DMS 273 treated with DMSO at 0.1 percent for 48 hours (cell line): ENCODE results near the gene POLDIP3.

Experiments
- DNase-seq: peaks from one replicate; lab custom pipeline; 2025; lab: John Stamatoyannopoulos, UW

Gene POLDIP3

DNA sequence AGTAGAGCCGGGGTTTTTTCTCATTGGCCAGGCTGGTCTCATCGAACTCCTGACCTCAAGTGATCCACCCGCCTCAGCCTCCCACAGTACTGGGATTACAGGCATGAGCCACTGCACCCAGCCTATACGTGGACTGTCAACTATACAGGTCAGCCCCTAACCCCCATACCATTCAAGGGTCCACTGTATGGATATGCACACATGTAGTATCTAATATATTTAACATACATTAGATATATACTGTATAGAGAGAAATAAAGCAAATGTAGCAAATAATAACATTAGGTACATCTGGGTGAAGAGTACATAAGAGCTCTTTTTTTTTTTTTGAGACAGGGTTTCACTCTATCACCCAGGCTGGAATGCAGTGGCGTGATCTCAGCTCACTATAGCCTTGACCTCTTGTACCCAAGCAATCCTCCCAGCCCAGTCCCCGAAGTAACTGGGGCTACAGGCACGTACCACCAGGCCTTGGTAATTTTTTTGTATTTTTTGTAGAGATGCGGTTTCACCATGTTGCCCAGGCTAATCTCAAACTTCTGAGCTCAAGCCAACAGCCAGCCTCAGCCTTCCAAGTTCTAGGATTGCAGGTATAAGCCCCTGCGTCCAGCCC is 27.2 kb upstream of the POLDIP3 start:
- no peak for DNase-seq

DNA sequence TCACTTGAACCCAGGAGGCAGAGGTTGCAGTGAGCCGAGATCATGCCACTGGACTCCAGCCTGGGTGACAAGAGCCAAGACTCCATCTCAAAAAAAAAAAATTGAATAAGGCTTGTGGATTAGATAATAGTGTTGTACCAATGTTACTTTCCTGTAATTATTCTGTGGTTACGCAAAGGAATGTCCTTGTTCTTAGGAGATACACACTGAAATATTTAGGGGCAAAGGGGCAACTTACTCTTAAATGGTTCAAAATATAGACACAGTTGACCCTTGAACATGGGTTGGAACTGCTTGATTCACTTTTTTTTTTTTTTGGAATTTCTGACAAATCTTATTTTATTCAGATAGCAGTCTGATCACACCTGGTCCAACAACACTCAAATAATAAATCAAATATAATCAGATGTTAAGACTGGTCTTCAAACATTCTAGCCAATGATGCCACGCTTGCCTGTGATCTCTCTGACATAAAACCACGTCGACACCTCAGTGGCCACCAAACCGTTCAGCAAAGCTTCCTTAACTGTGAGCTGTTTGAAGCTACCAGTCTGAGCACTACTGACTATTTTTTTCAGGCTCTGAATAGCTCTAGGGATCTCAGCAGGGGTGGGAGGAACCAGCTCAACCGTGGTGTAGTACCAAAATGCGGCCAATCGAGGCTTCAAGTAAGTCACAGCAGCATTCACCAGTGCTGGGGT is 25.0 kb upstream of the POLDIP3 start:
- no peak for DNase-seq

DNA sequence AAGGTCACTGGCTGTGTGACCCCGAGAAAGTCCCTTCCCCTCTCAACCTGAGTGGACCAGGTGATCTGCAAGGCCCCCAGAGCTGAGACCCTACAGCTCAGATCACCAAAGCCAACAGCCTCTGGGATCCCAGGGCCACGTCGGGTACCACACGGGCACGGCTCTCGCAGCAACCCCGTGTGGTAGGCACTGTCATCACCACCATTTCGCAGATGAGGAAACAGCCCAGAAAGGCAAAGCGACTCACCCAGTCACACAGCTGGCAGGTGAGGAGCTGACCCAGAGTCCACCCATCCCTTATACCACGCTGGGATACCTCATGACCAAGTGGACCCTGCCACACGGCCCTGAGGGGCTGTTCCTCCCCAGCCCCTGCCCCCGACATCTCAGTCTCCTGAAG is 22.9 kb upstream of the POLDIP3 start:
- DNase-seq = no peak

DNA sequence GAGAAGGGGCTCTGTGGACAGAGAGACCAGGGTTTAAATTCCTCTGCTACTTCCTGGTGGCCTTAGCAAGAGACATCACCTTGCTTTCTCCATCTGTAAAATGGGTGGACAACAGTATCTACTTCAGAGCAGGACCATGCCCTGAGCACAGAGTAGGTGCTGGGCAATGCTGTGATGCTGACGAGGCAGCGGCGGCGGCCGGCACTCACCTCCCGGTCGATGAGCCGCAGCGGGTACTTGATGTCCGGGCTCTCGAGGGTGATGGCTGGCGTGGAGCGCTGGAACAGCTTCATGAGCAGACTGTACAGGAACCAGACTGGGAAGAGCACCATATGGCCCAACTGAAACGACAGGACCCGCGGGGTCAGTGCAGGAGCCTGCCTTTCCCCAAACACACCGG is 21.8 kb upstream of the POLDIP3 start:
- DNase-seq = no peak

DNA sequence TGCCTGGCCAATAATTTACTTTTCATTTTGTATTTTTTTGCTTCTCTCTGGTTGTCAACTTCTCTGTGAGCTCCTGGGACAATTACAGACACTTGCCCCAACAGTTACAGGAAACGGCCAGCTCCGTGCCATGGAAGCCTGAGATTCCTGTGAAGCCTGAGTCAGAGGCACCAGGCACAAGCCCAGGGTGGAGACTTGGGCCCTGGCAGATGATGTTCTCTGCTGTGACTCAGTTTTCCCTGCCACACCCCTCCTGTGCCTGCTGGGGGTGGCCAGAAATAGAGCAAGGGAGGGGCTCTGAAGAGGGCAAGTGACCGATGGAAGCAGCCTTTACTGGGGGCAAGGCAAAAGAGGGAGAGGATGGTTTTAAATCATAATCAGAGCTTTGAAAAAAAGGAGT is 20.8 kb upstream of the POLDIP3 start:
- DNase-seq = no peak

DNA sequence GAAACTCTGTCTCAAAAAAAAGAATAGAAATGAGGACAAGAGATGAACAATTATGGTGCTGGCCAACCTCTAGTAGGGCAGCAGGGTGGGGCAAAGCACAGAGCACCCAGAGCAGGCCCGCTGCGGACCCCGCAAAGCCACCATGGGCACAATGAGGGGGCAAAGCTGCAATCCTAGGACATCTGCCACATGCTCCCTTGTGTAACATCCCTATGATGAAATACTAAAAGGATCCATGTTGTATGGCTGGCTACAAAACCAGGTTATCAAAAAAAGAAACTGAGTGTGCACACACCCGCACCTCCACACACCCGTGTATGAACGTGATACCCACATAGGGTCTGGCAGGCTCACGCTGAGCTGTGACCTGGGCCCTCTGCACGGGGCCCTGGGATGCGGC is 18.3 kb upstream of the POLDIP3 start:
- no peak for DNase-seq

DNA sequence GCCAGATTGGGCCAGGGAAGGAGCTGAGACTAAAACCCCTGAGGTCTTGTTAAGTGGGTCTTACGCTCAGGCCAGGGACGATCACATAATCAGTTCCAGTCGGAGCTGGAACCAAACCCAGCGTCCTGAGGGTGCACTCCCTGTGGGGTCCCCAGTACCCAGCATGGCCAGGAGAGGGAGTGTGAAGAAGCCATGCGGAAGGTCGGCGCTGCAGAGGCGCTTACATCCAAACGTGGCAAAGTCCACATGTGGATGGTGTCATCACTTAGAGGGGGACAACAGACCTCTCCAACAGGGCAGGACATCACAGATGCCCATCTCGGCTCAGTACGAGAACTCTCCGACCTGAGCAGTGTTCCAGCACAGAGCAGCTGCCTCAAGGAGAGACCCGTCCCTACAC is 17.4 kb upstream of the POLDIP3 start:
- no peak for DNase-seq

DNA sequence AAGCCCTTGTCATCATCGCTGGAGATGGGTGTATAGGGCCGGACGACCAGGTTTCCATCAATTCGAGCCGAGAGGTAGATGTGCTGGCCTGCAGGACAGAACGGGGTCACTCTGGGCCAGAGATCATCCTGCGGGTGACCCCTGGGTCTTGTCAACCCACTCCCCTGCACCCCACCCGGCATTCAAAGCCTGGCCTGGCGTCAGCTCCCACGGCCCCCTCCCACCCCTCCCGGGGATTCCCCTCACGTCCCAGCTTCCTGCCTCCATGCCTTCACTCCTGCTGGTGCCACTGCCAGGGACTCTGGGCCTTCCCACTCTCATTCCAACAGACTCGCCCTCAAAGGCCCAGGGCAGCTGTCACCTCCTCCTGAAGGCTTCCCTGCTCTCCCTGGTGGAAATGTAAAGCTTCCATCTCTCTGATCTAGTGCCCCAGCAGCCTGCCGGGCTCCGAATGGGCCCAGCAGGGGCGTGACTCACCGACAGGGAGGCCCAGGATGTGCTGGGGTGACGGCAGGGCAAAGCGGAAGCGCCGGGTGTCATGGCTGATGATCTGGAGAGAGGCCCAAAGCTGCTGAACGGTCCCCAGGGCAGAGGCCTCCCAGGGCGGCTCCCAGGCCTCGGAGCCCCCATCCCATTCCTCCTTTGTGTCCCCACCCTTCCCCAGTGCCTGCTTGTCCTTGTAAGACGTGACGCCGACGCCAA is 16.4 kb upstream of the POLDIP3 start:
- no peak for DNase-seq

DNA sequence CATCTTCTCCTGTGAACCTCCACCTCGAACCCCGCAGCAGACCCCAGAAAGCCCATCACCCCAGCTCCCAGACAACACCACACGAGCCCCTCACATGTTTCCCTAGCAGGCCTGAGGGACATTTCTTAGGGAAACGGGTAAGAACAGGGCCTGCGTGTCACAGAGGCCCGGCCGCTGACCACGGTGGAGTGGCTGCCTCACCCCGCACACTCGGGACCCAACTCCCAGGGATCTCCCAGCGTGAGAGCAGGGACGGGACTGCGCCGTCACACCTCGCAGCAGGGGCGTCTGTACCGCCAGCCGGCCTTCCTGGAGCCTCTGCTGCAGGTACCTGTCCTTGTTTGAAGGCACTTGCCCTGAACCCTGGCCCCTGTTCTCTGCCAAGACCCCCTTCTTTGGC is 15.5 kb upstream of the POLDIP3 start:
- no peak for DNase-seq

DNA sequence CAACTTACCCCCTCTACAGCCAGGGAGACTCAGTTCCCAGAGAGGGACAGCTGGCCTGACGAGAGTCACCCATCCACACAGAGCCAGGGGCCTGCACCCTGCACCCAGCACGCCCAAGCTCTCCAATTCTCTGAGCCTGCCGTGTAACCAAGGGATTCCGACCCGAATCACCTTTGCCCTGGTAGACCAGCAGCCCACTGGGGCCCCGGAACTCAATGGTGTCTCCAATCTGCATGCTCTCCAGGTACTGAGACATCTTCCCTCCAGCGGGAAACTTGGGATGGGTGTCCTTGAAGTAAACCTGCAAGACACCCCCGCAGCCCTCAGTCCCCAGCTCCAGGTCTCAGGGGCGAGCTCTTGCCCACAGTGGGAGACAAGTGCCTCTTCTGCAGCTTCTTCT is 13.3 kb upstream of the POLDIP3 start:
- DNase-seq = no peak

DNA sequence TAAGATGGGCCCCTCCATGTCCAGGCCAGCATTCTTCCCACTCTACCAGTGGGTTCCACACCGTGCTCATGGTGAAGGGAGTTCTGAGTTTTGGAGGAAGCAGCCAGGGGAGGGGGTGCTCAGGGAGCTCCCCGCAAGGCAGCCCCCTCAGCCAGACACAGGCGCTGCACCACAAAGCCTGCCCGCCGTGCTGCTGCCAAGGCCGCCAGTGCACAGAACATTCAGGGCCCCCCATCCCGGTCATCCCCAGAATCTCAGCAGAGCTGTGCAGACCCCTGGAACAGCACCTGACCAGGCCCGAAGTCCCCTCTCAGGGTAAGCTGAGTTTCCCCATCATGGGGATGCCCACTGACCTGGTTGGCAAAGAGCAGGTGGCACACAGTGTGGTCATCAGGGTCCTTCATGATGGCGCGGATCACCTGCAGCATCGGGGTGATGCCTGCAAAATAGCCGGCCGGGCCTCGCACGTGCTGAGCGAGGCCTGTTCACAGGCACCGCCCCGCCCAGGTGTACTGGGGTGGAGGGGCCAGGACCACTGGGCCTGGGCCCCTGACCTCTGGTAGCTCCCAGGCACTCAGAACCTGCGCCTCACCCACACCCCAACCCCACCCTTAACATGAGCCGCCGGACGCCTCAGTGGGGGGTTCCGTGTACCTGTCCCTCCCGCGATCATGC is 12.4 kb upstream of the POLDIP3 start:
- no peak for DNase-seq

DNA sequence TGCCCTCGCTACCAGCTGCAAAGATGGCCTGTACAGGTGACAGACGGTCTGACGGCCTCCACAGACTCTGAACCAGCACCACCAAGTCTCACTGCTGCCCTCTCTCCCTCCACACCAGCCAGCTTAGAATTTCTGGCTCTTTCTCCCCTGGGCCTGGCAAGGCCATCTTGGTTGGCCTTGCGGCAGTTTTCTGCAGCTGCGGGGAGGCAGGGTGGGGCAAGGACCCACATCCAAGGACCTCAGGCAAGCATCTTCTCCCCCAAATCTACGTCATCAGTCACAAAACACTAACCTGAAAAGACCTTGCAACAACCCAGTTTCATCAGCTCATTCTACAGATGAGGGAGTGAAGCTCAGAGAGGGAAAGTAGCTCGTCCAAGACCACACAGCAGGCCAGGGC is 11.7 kb upstream of the POLDIP3 start:
- DNase-seq = no peak

DNA sequence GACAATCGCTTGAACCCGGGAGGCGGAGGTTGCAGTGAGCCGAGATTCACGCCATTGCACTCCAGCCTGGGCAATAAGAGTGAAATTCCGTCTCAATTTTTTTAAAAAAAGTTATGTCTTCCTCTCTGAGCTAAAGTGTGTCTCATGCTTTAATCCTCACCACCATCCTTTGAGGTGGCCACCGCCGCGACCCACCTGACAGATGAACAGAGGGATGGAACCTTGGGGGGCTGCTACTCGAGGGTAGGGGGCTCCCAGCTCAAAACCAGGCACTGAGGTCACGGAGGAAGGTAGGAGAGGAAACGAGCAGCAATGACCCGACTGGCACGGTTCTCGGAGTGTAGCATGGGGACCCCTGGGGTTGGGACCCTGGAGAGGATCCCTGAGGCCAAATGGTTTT is 10.7 kb upstream of the POLDIP3 start:
- DNase-seq = no peak

DNA sequence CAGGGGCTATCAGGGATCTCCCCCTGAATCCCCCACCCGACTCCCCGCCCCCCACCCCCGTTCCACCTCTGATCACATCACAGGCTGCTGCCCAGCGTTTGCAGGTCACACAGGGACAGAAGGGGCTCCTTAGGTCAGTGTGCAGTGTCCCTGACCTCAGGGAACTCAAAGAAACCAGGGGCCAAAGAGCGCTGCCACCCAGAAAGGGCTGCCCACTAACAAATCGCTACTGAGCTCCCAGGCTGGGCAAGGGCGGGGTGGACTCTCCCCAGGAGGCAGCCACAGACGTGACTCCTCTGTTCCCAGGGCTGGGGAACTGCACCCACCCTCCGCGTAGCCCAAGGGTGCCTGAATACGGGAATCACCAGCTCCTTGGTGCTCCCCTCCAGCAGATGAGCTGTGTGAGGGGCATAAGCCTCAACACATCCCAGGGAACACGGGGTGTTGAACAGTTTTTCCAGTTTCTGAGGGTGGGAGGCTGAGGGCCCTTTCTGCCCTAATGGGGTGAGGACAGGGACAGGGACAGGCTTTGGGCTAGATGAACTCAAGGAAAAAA is 9.9 kb upstream of the POLDIP3 start:
- DNase-seq = no peak

DNA sequence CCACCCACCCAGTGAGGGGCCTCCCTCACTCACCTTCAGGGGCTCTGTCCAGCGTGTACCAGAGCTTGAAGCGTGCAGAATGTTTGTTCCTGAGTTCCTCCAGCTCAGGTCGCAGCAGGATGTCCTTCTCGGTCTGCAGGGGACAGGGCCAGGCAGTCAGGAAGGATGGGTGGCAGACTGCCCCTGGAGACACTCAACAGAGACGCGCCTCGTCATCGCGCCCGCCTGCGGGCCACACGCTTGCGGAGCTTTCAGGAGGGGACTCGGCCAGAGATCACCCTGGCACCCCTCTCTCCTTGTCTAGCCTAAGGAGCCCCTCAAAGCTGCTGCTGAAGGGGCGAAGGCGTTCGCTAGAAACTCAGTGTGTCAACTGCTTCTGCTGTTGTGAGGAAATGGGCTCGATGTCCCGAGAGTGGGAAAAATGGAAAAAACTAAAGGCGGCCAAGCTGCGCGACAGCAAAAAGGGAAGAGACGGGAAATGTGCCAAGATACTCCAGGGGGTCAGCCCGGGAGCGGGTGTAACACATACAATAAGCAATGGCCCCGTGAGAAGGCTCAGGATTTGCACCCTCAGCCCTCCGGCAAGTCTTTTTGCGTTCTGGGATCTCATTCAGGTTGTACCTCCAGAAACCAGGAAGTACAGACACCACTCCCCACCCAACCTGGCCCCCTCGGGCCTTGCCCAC is 9.2 kb upstream of the POLDIP3 start:
- DNase-seq = no peak

DNA sequence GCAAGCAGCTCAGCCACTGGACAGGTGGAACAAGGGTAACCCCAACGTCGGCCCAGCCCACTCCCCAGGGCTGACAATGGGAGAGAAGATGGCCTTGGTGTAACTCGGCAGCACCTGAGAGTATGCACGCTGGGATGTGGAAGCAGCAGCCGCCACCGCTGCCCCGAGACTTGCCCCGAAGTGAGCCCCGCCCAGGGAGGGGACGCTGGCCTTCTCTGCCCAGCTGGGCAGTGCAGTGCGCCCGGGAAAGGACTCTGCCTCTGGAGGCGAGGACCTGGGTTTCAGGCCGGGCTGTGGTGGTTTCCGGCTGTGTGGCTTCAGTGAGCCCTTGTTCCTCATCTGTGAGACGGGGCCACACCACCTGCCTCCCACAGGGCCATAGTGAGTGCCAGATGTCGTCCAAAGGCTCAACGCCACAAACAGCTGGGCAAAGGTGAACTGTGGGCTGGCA is 8.6 kb upstream of the POLDIP3 start:
- no peak for DNase-seq

DNA sequence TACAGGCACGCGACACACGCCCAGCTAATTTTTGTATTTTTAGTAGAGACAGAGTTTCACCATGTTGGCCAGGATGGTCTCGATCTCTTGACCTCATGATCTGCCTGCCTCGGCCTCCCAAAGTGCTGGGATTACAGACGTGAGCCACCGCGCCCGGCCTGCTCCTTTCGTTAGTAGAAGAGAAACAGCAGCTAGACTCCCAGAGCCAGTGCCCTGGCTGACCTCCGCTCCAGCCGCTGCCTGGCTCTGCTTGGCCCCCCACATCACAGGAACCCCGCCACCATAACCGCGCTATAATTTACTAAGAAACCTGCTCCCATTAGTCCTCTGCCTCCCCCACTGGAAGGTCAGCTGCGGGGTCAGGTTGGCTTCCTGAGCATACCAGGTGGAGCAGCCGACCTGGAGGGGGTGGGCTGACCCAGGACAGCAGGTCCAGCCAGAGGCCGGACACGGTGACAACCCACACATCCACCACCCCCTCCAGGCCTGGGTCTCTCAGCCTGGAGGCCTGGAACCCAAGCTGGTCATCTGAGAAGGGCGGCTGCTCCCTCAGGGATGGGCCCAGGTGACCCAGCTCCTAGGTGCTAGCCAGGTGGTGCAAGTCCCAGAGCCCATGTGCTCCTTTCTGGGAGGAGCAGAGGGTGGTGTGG is 7.5 kb upstream of the POLDIP3 start:
- no peak for DNase-seq

DNA sequence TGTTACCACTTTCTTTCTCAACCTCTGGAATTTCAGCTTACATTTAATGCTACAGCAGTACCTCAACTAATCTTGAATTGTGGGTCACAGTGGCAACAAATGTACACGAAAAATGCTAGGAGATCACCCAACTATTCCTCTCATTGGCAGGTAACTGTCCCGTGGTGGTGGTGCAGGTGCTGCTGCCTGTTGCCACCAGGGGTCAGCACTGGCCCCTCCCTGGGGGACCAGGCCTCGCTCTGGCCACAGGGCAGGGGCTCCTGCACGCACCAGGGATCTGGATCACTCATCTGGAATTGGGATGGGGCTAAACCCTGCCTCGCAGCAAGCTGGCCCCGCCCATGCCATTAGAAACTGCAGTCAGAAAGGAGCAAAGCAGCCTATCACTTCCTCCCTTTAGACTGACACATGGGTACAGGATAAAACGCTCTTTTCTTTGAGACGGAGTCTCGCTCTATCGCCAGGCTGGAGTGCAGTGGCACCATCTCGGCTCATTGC is 6.9 kb upstream of the POLDIP3 start:
- DNase-seq = no peak

DNA sequence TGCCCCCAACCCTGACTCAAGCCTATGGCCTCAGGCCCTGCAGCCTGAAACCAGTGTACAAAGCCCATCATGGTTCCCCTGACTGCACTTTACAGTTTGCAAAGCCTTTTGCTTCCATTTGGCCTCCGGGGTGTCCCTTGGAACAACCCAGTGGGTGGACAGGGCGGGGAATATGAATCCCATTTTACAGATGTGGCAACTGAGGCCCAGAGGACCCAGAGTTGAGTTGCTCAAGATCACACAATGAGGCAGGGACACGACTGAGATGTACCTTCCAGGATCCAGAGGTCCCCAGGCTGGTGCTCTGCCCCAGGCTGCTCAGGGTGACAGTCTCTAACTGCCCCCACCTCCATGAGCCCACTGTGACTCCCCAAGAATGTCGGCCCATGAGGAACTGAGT is 5.4 kb upstream of the POLDIP3 start:
- DNase-seq = no peak

DNA sequence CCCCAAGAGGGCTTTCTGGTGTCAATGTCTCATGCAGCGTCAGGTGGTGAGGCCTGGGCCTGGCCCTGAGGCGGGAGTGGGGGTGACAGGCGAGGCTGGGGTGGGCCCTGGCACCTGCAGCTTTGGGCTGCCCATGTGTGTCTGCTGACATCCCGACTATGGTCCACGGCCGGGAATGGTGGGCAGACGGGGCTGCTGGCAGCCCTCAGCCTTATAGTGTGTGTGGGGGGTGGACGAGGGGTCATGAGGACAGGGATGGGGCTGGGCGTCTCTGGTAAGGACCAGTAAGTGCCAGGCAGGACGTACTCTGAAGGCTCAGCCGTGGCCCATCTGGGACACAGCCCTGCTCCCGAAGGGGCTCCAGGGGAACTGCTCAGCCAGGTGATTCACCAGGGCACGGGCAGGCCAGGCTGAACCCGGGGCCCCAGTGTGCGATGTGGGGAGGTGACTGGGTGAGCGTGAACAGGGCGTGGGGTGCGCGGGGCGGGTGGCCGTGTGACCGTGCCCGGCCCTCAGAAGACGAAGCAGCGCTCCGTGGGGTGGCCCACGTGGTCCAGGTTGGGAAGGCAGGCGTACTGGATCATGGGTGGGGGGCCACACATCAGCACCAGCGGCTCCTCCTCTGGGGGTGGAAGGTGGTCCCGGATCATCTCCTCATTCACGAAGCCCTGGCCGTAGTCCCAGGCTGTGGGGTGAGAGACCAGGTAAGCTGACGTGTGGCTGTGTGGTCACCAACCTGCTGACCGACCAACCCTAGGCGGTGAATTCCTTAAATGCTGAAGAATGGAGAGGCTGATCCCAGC is 4.8 kb upstream of the POLDIP3 start:
- no peak for DNase-seq
